DMS 273 (cell line): ENCODE data around the gene ASB16.
A peak's percentile ranks its signal among the peaks of the same experiment; 100 is the strongest.

Source experiments
- DNase-seq: peaks from one replicate; lab custom pipeline; 2025; ENCODE audit not compliant: unreplicated experiment; lab: John Stamatoyannopoulos, UW

ASB16 gene

GRCh38 chr17:44188576-44189403 lies 18.3 kb downstream of the ASB16 start:
- no peak for DNase-seq

- no peak for DNase-seq
Observed at GRCh38 chr17:44190481-44190880, 20.0 kb downstream of the ASB16 start.

GRCh38 chr17:44191369-44191768 lies 20.9 kb downstream of the ASB16 start:
- DNase-seq, result peak; percentile 35

- DNase-seq, result no peak
Observed at GRCh38 chr17:44191941-44192496, 21.5 kb downstream of the ASB16 start.

- no peak for DNase-seq
Observed at GRCh38 chr17:44192750-44193149, 22.2 kb downstream of the ASB16 start.

- DNase-seq, result no peak
Observed at GRCh38 chr17:44193326-44194084, 23.0 kb downstream of the ASB16 start.

- DNase-seq, result no peak
Observed at GRCh38 chr17:44197107-44197506, 26.6 kb downstream of the ASB16 start.

- peak; percentile 35 for DNase-seq
Observed at GRCh38 chr17:44197980-44198720, 27.6 kb downstream of the ASB16 start.

- peak; percentile 75 for DNase-seq
Observed at GRCh38 chr17:44198721-44199552, 28.4 kb downstream of the ASB16 start.

GRCh38 chr17:44199553-44200477 lies 29.3 kb downstream of the ASB16 start, which contains the start of gene ATXN7L3:
TSS of gene ATXN7L3 (minus strand) at chr17:44199884. CDS start at chr17:44198070, 1,814 bp downstream.
- DNase-seq, result peak; percentile 99

- DNase-seq, result peak; percentile 60
Observed at GRCh38 chr17:44200478-44201155, 30.1 kb downstream of the ASB16 start.

- no peak for DNase-seq
Observed at GRCh38 chr17:44202756-44203155, 32.3 kb downstream of the ASB16 start.

- DNase-seq, result peak; percentile 83
Observed at GRCh38 chr17:44203731-44204440, 33.4 kb downstream of the ASB16 start.

- no peak for DNase-seq
Observed at GRCh38 chr17:44204441-44204882, 34.0 kb downstream of the ASB16 start.

GRCh38 chr17:44205962-44206824 lies 35.7 kb downstream of the ASB16 start:
- DNase-seq, result peak; percentile 52

- no peak for DNase-seq
Observed at GRCh38 chr17:44206825-44207155, 36.3 kb downstream of the ASB16 start.

GRCh38 chr17:44207319-44207718 lies 36.8 kb downstream of the ASB16 start:
- DNase-seq, result no peak
